ENCODE results near the gene PRRG2.

PRRG2 gene

DNA sequence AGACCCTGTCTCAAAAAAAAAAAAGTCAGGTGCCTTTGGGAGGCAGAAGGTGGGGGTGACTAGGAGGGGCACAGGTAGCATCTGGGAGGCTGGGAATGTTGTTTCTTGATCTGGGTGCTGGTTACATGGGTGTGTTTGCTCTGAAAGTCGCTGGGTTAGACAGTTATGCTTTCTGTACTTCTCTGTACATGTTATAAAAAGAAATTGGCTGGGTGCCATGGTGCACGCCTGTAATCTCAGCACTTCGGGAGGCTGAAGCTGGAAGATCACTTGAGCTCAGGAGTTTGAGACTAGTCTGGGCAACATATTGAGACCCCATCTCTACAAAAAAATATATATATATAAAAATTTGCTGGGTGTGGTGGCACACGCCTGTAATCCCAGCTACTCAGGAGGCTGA lies 15.9 kb upstream of the PRRG2 start (continued):
- TF ChIP-seq CTCF (tag by site-specific recombination; IDR thresholded peaks at IDR 0.05) = no peak
- no peak for TF ChIP-seq GLIS2 (tag by site-specific recombination; IDR thresholded peaks at IDR 0.05)

DNA sequence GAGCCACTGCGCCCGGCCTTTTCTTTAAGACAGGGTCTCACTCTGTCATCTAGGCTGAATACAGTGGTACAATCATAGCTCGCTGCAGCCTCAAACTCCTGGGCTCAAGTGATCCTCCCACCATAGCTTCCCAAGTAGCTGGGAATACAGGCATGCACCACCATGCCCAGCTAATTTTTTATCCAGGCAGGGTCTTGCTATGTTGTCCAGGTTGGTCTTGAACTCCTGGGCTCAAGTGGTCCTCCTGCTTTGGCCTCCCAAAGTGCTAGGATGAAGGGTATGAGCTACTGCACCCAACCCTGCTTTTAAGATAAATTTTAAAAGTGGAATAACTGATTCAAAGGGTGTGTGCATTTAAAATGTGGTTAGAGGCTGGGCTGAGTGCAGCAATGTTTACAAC lies 14.8 kb upstream of the PRRG2 start:
- TF ChIP-seq ZBTB8A (tag by site-specific recombination; IDR thresholded peaks at IDR 0.05) = no peak
- TF ChIP-seq YY1 (tag by site-specific recombination; IDR thresholded peaks at IDR 0.05) = no peak
- no peak for TF ChIP-seq ZNF138 (tag by site-specific recombination; IDR thresholded peaks at IDR 0.05; ENCODE audit: borderline replicate concordance)
- no peak for TF ChIP-seq IKZF3 (tag by site-specific recombination; IDR thresholded peaks at IDR 0.05)
- TF ChIP-seq ZNF514 (tag by site-specific recombination; IDR thresholded peaks at IDR 0.05) = no peak
- no peak for TF ChIP-seq ZSCAN30 (tag by site-specific recombination; IDR thresholded peaks at IDR 0.05)
- TF ChIP-seq ZNF266 (tag by site-specific recombination; IDR thresholded peaks at IDR 0.05; ENCODE audit: low read depth) = no peak
- no peak for TF ChIP-seq ZNF157 (tag by site-specific recombination; IDR thresholded peaks at IDR 0.05)
- TF ChIP-seq, protein P1, sequence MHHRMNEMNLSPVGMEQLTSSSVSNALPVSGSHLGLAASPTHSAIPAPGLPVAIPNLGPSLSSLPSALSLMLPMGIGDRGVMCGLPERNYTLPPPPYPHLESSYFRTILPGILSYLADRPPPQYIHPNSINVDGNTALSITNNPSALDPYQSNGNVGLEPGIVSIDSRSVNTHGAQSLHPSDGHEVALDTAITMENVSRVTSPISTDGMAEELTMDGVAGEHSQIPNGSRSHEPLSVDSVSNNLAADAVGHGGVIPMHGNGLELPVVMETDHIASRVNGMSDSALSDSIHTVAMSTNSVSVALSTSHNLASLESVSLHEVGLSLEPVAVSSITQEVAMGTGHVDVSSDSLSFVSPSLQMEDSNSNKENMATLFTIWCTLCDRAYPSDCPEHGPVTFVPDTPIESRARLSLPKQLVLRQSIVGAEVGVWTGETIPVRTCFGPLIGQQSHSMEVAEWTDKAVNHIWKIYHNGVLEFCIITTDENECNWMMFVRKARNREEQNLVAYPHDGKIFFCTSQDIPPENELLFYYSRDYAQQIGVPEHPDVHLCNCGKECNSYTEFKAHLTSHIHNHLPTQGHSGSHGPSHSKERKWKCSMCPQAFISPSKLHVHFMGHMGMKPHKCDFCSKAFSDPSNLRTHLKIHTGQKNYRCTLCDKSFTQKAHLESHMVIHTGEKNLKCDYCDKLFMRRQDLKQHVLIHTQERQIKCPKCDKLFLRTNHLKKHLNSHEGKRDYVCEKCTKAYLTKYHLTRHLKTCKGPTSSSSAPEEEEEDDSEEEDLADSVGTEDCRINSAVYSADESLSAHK (tag by site-specific recombination; IDR thresholded peaks at IDR 0.05) = no peak
- ChIA-PET CTCF (interaction anchor here (0.6 to 9.9 kb wide), 5 partner anchors 18 to 236 kb away, joined by 3 to 84 read pairs (median 3); no protein-coding TSS in a partner anchor), POLR2A (interaction anchor here (0.7 to 1.6 kb wide), 3 partner anchors 10 to 24 kb away, joined by 3 to 5 read pairs (median 4); partner anchors contain the start of genes NOSIP and PRR12)
- Histone ChIP-seq H3K27ac (ENCODE audit: extremely low read depth, low read depth, low read length) (no peak overlapping the region), H3K36me3 (ENCODE audit: control insufficient read depth in 2 of 2, insufficient read depth in 1 of 2, low read length in 2 of 2) (peaks cover 0 to 7% of the 10 kb centered on the region in 2 experiments; a peak in 1 of 3 replicates), H3K4me1 (ENCODE audit: control insufficient read depth, insufficient read depth, low read length) (peaks cover 19% of the 10 kb centered on the region), H3K4me3 (ENCODE audit: low read depth, low read length) (no peak overlapping the region), H3K9me3 (ENCODE audit: control insufficient read depth, insufficient read depth, low read depth, low read length) (no peaks in the 10 kb centered on the region)

GRCh38 chr19:49567861-49568441 lies 13.2 kb upstream of the PRRG2 start:
- ChIA-PET CTCF (interaction anchor here (0.6 to 9.9 kb wide), 4 partner anchors 12 to 62 kb away, joined by 4 to 90 read pairs (median 68); partner anchors contain the start of genes NOSIP and PRRG2), POLR2A (interaction anchor here (0.6 to 3.6 kb wide), 4 partner anchors 12 to 71 kb away, joined by 3 to 45 read pairs (median 4); partner anchors contain the start of gene NOSIP)
- TF ChIP-seq KLF9 (tag by site-specific recombination; IDR thresholded peaks at IDR 0.05; ENCODE audit: low read depth) = peak; percentile 34; the same call in 1 of the 2 replicates
- TF ChIP-seq KLF1 (tag by site-specific recombination; IDR thresholded peaks at IDR 0.05) = peak; percentile 100
- TF ChIP-seq, protein P1 (tag by site-specific recombination; IDR thresholded peaks at IDR 0.05) = 0 out of 2 replicates have a peak, but pooled peaks have one; percentile 30
- TF ChIP-seq, protein P2, sequence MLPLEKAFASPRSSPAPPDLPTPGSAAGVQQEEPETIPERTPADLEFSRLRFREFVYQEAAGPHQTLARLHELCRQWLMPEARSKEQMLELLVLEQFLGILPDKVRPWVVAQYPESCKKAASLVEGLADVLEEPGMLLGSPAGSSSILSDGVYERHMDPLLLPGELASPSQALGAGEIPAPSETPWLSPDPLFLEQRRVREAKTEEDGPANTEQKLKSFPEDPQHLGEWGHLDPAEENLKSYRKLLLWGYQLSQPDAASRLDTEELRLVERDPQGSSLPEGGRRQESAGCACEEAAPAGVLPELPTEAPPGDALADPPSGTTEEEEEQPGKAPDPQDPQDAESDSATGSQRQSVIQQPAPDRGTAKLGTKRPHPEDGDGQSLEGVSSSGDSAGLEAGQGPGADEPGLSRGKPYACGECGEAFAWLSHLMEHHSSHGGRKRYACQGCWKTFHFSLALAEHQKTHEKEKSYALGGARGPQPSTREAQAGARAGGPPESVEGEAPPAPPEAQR (tag by site-specific recombination; IDR thresholded peaks at IDR 0.05) = no peak
- TF ChIP-seq ZNF664 (tag by site-specific recombination; IDR thresholded peaks at IDR 0.05) = no peak
- 0 out of 2 replicates have a peak, but pooled peaks have one; percentile 14 for TF ChIP-seq TCF7L2 (IDR thresholded peaks at IDR 0.05; ENCODE audit: borderline replicate concordance, low read depth, low read length)
- no peak for TF ChIP-seq ZNF514 (tag by site-specific recombination; IDR thresholded peaks at IDR 0.05)
- 0 out of 2 replicates have a peak, but pooled peaks have one; percentile 44 for TF ChIP-seq ZXDB (tag by site-specific recombination; IDR thresholded peaks at IDR 0.05)
- no peak overlapping the region for H3K4me3 ChIP-seq (ENCODE audit: low read depth, low read length)
- H3K27ac ChIP-seq (ENCODE audit: extremely low read depth, low read depth, low read length) = peak overlapping the region; percentile 50
- no peaks in the 10 kb centered on the region for H3K9me3 ChIP-seq (ENCODE audit: control insufficient read depth, insufficient read depth, low read depth, low read length)
- peaks cover under 1 to 2% of the 10 kb centered on the region in 2 experiments; a peak in 2 of 3 replicates for H3K36me3 ChIP-seq (ENCODE audit: control insufficient read depth in 2 of 2, insufficient read depth in 1 of 2, low read length in 2 of 2)
- H3K4me1 ChIP-seq (ENCODE audit: control insufficient read depth, insufficient read depth, low read length) = peaks cover 19% of the 10 kb centered on the region

All from HEK293 (cell line).